ENCODE measurements around the gene SLC35F3.

- TF ChIP-seq CTCF (IDR thresholded peaks at IDR 0.05; ENCODE audit: poor library complexity) (no peak), EZH2phosphoT487 (IDR thresholded peaks at IDR 0.05; ENCODE audit: low read depth, severe bottlenecking, unreplicated experiment) (no peak), EZH2 (IDR thresholded peaks at IDR 0.05; ENCODE audit: borderline replicate concordance) (no peak)
These were observed 393.2 kb downstream of the SLC35F3 start for GRCh38 chr1:234297668-234298067.
